SJSA1 (cell line): ENCODE data around the gene SEC24C. TPM values are rescaled to one million over a fixed set of nuclear protein-coding genes. Genes with fewer than 3 reads are reported as not detected.

ENCODE experiments used
- DNase-seq, 2 experiments: peaks; one replicate each; pipeline ENCODE4 v3.0.0-alpha.2; 2015 to 2020; ENCODE audit warnings: low spot score in 2 of 2, low read depth in 1 of 2
- H3K27ac ChIP-seq: fragments of 250-450 bp; sonication (Bioruptor Pico); 2 replicates; pipeline ENCODE4 v1.5.1; 2020; ENCODE audit warnings: mild to moderate bottlenecking, moderate library complexity
- H3K27me3 ChIP-seq: fragments of 250-450 bp; sonication (Bioruptor Pico); replicated peaks from 2 replicates; pipeline ENCODE4 v1.5.1; 2020; ENCODE audit warnings: mild to moderate bottlenecking, moderate library complexity
- H3K36me3 ChIP-seq: fragments of 250-450 bp; sonication (Bioruptor Pico); 2 replicates; pipeline ENCODE4 v1.5.1; 2020; ENCODE audit warnings: mild to moderate bottlenecking
- H3K4me1 ChIP-seq: fragments of 250-450 bp; sonication (Bioruptor Pico); replicated peaks from 2 replicates; pipeline ENCODE4 v1.6.1; 2021; ENCODE audit warnings: mild to moderate bottlenecking
- H3K4me3 ChIP-seq: fragments of 250-450 bp; sonication (Bioruptor Pico); 2 replicates; pipeline ENCODE4 v1.5.1; 2020; ENCODE audit warnings: mild to moderate bottlenecking
- H3K9me3 ChIP-seq: fragments of 250-450 bp; sonication (Bioruptor Pico); replicated peaks from 2 replicates; pipeline ENCODE4 v1.5.1; 2020; ENCODE audit warnings: mild to moderate bottlenecking
- total RNA-seq: library from RNA; depleted of rRNA; stranded (reverse); fragments of >200 nt; shearing (Covaris generic); gene quantifications from 2 replicates; pipeline ENCODE4 v1.2.3, GENCODE V29; 2014

Gene SEC24C
- total RNA-seq, 1 experiment from 2014 or later: 66.5 TPM

DNA sequence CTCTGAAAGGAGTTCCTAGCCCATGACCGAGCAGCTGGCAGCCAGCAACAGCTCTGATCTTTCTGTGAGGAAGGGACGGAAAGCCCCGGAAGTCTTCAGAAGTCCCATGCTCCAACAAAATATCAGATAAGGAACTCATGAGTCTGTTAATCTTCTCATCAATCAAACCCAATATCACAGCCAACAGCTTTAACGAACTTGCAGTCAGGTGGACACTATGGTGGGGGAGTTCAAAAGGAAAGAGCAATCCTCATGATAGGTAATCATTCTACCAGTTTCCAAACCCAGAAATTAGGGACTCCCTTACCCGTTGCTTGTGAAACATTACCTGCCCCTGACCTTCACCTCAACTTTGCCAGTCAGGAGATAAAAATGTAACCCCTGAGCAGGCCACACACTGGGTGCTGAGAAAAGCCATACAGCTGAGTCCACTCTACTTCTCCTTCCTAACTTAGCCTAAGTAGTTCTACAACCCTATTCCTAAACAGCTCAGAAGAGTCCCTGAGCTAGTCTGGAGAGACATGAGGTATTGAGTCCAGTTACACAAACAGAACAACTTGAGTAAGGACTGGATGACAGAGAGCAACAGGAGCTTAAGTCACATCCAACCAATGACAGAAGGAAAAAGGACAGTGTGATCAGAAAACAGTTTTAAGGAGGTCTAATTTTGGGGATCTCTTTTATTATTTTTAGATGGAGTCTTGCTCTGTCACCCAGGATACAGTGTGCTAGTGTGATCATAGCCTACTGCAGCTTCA is 65.1 kb downstream of the SEC24C start:
- Histone ChIP-seq H3K27me3 (no peaks in the 10 kb centered on the region), H3K9me3 (no peaks in the 10 kb centered on the region), H3K36me3 (peaks cover 55% of the 10 kb centered on the region), H3K27ac (no peak overlapping the region), H3K4me1 (peaks cover 7% of the 10 kb centered on the region; the same call in 1 of the 2 replicates), H3K4me3 (no peak overlapping the region)
- no peak for DNase-seq

DNA sequence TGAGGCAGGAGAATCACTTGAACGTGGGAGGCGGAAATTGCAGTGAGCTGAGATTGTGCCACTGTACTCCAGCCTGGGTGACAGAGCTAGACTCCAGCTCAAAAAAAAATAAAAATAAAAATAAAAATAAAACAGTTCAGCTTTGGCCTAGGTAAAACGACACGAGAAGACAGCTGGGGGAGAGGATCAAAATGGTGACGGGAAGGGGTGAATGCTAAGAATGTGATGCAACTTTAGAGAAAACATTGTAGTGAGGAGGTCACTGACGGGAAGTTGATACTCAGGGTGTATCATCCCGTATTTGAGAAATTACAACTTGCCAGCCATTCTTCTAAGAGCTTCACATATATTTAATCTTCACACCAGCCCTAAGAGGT is 66.2 kb downstream of the SEC24C start:
- Histone ChIP-seq H3K4me1 (peaks cover 7% of the 10 kb centered on the region; the same call in 1 of the 2 replicates), H3K27ac (no peak overlapping the region), H3K4me3 (peak overlapping the region; percentile 94), H3K9me3 (no peaks in the 10 kb centered on the region), H3K27me3 (no peaks in the 10 kb centered on the region), H3K36me3 (peaks cover 47% of the 10 kb centered on the region)
- DNase-seq: no peak

DNA sequence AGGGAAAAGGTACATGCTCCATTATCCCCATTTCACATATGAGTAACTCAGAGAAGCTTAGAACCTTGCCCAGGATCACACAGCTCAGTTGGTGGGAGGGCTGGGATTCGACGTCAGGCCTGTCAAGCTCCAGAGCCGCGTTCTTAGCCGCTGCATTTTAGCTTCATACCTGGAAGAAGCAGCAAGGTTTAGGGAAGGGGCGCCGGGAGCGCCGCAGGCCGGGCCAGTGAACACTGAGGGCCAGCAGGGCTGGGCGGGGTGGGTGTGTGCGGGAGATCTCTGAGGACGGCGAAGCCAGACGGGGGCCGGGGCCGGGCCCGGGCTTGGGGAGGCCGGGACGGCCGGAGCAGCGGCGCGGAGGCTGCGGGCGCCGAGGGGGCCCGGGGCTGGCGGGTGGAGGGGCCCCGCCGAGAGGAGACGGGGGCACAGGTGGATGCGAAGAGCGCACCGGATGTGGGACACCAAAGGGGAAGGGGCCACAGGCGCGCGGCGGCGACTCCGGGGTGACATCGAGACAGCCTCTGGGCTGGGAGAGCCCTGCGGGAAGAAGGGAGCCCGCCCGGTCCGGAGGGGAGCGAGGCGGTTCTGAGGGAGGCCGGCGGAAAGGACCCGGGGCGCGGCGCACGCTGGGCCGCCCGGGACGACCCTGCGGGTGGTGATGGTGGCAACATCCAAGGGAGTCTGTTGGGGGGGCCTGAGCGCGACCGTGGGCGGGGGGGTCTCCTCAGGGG is 66.7 kb downstream of the SEC24C start:
- Histone ChIP-seq H3K4me3 (peak overlapping the region; percentile 94), H3K36me3 (peaks cover 41% of the 10 kb centered on the region), H3K27me3 (no peaks in the 10 kb centered on the region), H3K4me1 (peaks cover 7% of the 10 kb centered on the region; the same call in 1 of the 2 replicates), H3K27ac (peak overlapping the region; percentile 83), H3K9me3 (no peaks in the 10 kb centered on the region)
- no peak for DNase-seq

DNA sequence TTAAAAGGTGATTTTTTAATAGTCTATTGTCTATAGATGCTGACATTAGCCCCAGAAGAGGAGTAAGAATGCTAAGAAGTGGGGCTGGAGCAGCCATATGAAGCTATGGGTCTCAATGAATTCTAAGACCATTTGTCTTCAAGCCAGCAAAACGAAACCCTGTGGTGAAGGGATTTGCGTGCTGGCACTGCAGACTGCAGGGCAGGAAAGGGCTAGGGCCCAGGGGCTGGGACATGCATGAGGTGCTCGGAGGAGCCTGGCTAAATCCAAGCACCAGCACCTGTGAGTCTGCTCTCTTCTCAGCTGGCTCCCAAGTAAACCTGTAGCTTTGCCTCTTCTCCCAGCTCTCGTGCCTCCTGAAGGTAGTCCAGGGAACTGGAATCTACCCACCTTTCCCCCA is 68.5 kb downstream of the SEC24C start:
- no peak overlapping the region for H3K27ac ChIP-seq

DNA sequence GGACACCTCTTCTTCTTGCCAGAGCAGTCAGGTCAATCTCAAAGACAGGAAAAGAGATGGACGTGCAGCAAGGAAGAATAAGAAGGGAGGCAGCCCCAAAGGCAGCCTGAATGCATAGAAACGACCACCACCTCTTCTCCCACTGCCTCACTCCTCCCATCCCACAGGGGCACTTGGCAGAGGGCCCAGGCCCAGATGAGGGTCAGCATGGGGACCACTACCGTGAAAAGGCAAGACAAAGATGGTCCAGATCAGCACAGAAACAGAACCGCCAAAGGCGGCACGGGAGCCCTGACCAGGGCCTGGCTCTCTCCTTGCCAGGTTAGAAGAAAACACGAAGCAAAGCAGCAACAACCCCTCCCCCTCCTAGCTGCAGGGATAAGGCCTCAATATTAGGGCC is 69.2 kb downstream of the SEC24C start:
- Histone ChIP-seq H3K27ac (no peak overlapping the region), H3K4me1 (peaks cover 7% of the 10 kb centered on the region; the same call in 1 of the 2 replicates), H3K9me3 (no peaks in the 10 kb centered on the region), H3K27me3 (no peaks in the 10 kb centered on the region), H3K36me3 (peaks cover 17% of the 10 kb centered on the region), H3K4me3 (no peak overlapping the region)
- no peak for DNase-seq

More for the DNA sequence above, 68.5 kb downstream of the SEC24C start:
- Histone ChIP-seq H3K36me3 (peaks cover 23% of the 10 kb centered on the region), H3K4me1 (peaks cover 7% of the 10 kb centered on the region; the same call in 1 of the 2 replicates), H3K27me3 (no peaks in the 10 kb centered on the region), H3K4me3 (no peak overlapping the region), H3K9me3 (no peaks in the 10 kb centered on the region)
- no peak for DNase-seq

DNA sequence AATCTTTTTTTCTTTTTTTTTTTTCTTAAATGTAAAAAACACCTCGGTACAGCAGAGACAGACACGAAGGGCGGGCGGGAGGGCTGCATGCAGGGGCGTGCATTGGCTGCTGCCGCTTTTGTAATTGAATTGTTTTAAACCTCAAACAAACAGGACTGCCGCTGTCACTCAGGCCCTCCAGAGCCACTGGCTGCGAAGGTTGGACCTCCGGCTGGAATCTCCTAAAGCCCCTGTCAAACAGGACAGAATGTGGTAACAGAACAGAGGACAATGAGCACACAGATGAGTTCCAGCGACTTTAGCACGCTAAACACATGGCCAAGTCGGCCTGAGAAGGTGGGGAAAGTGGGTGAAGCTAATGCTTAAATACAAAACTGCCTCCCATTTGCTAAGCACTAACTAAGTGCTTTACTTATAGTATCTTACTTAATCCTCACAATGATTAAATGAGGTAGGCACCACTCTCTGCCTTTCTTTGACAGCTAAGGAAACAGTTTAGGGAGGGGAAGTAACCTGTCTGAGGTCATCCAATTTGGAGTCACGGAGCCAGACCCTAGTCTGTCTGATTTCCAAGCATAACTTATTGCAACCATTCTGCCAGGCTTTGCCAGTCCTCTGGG is 70.2 kb downstream of the SEC24C start:
- Histone ChIP-seq H3K36me3 (peaks cover 10% of the 10 kb centered on the region), H3K27ac (no peak overlapping the region), H3K9me3 (no peaks in the 10 kb centered on the region), H3K4me1 (peaks cover 7% of the 10 kb centered on the region; the same call in 1 of the 2 replicates), H3K4me3 (no peak overlapping the region), H3K27me3 (no peaks in the 10 kb centered on the region)
- no peak for DNase-seq

DNA sequence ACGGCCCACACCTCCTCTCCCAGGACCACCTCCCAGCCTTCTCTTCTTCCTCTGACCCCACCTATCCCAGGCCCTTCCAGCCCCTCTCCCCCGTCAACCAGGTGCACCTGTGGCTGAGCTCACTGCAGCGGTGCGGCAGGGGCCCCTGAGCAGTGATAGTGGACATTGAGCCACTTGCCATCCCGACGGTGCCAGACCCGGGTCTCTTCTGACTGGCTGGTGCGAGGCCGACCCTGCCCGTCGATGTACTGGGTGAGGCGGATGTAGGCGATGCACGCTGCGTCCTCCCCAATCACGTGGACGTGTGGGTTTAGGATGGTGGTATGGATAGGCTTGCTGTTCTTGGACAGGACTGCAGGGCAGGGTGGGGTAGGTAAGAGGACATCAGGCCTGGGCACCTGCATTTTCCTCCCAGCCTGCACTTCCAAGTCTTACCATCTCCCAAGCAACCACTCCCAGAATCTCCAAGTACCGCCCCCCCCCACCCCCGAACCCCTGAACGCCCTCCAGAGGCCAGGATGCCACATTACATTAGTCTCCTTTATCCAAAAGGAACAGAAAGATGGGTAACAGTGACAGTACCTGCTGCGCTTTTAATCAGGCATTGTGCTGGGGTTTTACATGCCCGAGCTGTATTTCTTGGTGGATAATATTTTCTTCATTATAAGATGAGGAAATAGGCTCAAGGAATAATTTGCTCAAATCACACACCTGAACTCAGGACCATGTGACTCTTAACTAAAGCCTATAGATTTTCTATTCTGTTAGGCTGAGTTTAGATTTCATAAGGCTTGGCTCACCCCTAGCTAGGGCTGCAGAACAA is 70.9 kb downstream of the SEC24C start:
- no peak overlapping the region for H3K27ac ChIP-seq
- no peaks in the 10 kb centered on the region for H3K27me3 ChIP-seq
- peaks cover 7% of the 10 kb centered on the region; the same call in 1 of the 2 replicates for H3K4me1 ChIP-seq

DNA sequence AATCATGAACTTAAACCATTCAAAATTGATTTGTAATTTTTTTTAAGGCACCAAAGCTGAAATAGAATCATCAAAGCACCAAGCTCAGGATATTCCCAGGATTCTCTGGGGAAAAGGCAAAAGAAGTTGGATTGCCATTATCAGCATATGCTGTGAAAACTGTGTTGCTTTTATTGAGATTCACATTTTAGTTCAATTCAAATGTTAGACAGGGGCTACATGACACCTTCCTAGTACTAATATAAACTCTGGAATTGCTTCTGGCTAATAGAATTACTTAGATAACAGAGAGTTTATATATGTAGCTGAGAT is 71.5 kb downstream of the SEC24C start:
- no peak overlapping the region for H3K27ac ChIP-seq
- no peak overlapping the region for H3K4me3 ChIP-seq
- peaks cover 4% of the 10 kb centered on the region; the same call in 1 of the 2 replicates for H3K4me1 ChIP-seq
- H3K36me3 ChIP-seq: peaks cover 8% of the 10 kb centered on the region
- DNase-seq: no peak
- no peaks in the 10 kb centered on the region for H3K27me3 ChIP-seq
- no peaks in the 10 kb centered on the region for H3K9me3 ChIP-seq

More for the DNA sequence above, 70.9 kb downstream of the SEC24C start:
- Histone ChIP-seq H3K4me3 (no peak overlapping the region), H3K36me3 (peaks cover 8% of the 10 kb centered on the region), H3K9me3 (no peaks in the 10 kb centered on the region)
- no peak for DNase-seq

DNA sequence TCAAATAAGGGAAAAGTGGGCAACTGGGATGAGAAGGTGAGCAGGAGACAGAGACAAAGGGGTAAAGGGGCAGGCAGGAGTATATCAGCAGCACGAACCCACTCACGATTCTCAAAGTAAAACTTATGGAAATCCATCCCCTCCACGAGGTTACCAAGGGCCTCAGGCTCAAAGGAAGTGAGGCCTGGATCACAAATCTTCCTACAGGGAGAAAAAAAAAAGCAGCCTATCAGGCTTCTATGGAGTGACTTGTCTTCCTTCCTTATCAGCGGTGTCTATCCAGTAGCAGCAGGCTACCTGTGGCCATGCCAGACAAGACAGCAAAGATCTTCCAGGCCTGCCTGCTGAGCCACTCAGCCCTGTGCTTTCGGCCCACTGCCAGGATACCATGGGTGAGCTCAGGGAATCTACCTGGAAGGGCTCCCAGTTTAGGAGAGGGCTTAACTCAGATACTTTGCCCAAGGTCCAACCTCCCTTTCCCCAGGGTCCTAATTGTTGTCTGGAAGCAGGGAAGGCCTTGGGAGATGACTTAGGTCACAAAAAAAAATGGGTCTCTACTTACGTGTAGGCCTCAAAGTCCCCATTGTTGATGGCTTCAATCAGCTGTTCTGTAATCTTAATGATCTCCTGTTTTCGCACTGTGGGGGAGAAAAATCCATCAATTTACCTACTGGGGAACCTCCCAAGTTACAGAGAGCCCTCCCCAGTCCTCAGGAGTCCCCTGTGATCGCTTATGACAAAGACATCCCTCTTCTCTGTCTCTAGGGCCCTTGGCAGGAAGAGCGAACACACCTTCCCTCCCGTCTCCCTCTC is 73.0 kb downstream of the SEC24C start:
- Histone ChIP-seq H3K4me1 (0 out of 2 replicates have a peak, but pooled peaks cover 2% of the 10 kb centered on the region), H3K36me3 (no peaks in the 10 kb centered on the region; the same call in none of the 2 replicates), H3K27ac (no peak overlapping the region), H3K4me3 (no peak overlapping the region), H3K9me3 (no peaks in the 10 kb centered on the region), H3K27me3 (no peaks in the 10 kb centered on the region)
- DNase-seq: no peak

DNA sequence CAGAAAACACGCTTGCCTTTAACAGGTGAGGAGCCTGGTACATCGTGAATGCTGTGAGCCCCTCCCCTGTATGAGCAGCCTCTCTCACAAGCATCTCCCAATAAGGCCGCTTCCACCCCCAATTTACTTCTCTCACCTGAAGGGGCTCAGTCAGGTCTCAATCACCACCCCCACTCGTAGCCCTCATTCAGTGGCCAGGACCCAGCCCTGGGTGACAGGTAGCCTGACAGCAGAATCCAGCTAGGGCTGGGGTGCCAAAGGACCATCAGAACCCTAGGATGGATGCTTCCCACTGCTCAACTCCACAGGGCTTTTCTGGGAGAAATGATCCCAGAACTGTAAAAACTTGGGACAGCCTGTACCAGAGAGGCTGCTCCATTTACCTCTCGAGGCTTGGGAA is 73.7 kb downstream of the SEC24C start:
- Histone ChIP-seq H3K27me3 (no peaks in the 10 kb centered on the region), H3K4me1 (no peaks in the 10 kb centered on the region), H3K4me3 (no peak overlapping the region), H3K36me3 (no peaks in the 10 kb centered on the region; the same call in 1 of the 2 replicates), H3K27ac (no peak overlapping the region), H3K9me3 (no peaks in the 10 kb centered on the region)
- DNase-seq: no peak

DNA sequence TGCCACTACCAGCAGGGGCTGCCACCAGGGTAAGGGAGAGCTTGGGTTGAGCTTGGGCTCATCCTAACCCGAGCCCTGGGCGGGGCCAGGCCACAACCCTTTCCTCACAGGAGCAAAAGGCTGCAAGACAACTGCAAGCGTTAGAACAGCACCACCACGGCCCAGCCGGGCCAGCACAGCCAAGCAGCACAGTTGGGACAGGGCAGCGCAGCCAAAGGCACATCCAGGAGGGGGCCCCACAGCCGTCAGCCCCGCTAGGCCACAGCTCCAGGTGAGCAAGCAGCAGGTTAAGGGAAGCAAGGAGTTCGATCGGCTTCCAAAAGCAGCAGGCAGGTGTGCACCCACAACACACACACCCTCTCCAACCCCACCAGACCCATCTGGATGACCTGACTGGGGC is 74.2 kb downstream of the SEC24C start:
- no peaks in the 10 kb centered on the region for H3K27me3 ChIP-seq
- no peak overlapping the region for H3K4me3 ChIP-seq
- peaks cover 3% of the 10 kb centered on the region; the same call in 1 of the 2 replicates for H3K36me3 ChIP-seq
- no peak overlapping the region for H3K27ac ChIP-seq
- no peak for DNase-seq
- no peaks in the 10 kb centered on the region for H3K4me1 ChIP-seq
- no peaks in the 10 kb centered on the region for H3K9me3 ChIP-seq

DNA sequence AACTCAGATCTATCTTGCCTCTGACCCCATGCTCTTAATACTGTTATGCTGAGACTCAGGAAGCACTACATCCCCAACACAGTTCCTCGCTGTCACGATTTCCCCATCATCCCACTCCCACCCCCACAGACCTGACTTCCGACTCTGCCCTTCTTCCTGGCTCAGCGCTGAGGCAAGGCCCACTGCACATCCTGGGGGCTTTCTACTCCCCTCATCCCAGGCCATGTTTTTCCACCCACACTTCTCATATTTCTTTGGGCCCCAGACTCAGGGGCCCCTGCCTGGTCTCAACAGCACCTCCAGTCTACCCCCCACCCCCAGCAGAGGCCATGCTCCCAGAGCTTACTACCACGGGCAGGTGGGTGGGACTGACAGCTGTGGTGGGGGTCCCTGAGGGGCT is 74.9 kb downstream of the SEC24C start:
- no peaks in the 10 kb centered on the region for H3K4me1 ChIP-seq
- H3K4me3 ChIP-seq: no peak overlapping the region
- H3K9me3 ChIP-seq: no peaks in the 10 kb centered on the region
- peaks cover 7% of the 10 kb centered on the region; the same call in 1 of the 2 replicates for H3K36me3 ChIP-seq
- H3K27me3 ChIP-seq: no peaks in the 10 kb centered on the region
- no peak overlapping the region for H3K27ac ChIP-seq
- DNase-seq: no peak
